ENCODE data around the gene PSPH. TPM values are rescaled to one million over a fixed set of nuclear protein-coding genes. Genes with fewer than 3 reads are reported as not detected.

The PSPH gene
- total and polyA plus RNA-seq, 9 donors = 11.0 to 20.3 (median 17.1) TPM

- Histone ChIP-seq H3K27me3 (ENCODE audit: control insufficient read depth, insufficient read depth, low read length) (no peaks in the 10 kb centered on the region), H3K4me1 (ENCODE audit: control insufficient read depth, insufficient read depth, low read length) (peaks cover 21% of the 10 kb centered on the region), H3K9me3 (replicated peaks; ENCODE audit: control insufficient read depth, low read depth, low read length) (no peaks in the 10 kb centered on the region), H3K27ac (ENCODE audit: low read length) (no peak overlapping the region), H3K36me3 (ENCODE audit: control insufficient read depth, insufficient read depth, low read length) (peaks cover 10% of the 10 kb centered on the region), H3K4me3 (ENCODE audit: low read length) (no peak overlapping the region)
- DNase-seq = no peak
- no CpG with 5 or more reads among the region's 7 CpGs for WGBS (ENCODE audit: insufficient coverage)
Measured at GRCh38 chr7:55973747-55974250, 77.4 kb downstream of the PSPH start.

GRCh38 chr7:55970978-55971377, 80.3 kb downstream of the PSPH start:
- peak; percentile 51 for DNase-seq
- no peaks in the 10 kb centered on the region for H3K9me3 ChIP-seq (replicated peaks; ENCODE audit: control insufficient read depth, low read depth, low read length)
- H3K4me1 ChIP-seq (ENCODE audit: control insufficient read depth, insufficient read depth, low read length) = peaks cover 24% of the 10 kb centered on the region

GRCh38 chr7:55970561-55970960, 80.7 kb downstream of the PSPH start:
- no peaks in the 10 kb centered on the region for H3K27me3 ChIP-seq (ENCODE audit: control insufficient read depth, insufficient read depth, low read length)
- DNase-seq = peak; percentile 53
- H3K4me1 ChIP-seq (ENCODE audit: control insufficient read depth, insufficient read depth, low read length) = peaks cover 28% of the 10 kb centered on the region
- H3K4me3 ChIP-seq (ENCODE audit: low read length) = no peak overlapping the region
- H3K27ac ChIP-seq (ENCODE audit: low read length) = peak overlapping the region; percentile 74
- 92% methylated on average over 6 of the region's 7 CpGs for WGBS (ENCODE audit: insufficient coverage)
- peaks cover 20% of the 10 kb centered on the region for H3K36me3 ChIP-seq (ENCODE audit: control insufficient read depth, insufficient read depth, low read length)
- no peaks in the 10 kb centered on the region for H3K9me3 ChIP-seq (replicated peaks; ENCODE audit: control insufficient read depth, low read depth, low read length)

More at GRCh38 chr7:55970978-55971377, 80.3 kb downstream of the PSPH start:
- peaks cover 20% of the 10 kb centered on the region for H3K36me3 ChIP-seq (ENCODE audit: control insufficient read depth, insufficient read depth, low read length)
- H3K27ac ChIP-seq (ENCODE audit: low read length) = peak overlapping the region; percentile 74
- 100% methylated on average over 1 of the region's 8 CpGs for WGBS (ENCODE audit: insufficient coverage)
- no peak overlapping the region for H3K4me3 ChIP-seq (ENCODE audit: low read length)
- H3K27me3 ChIP-seq (ENCODE audit: control insufficient read depth, insufficient read depth, low read length) = no peaks in the 10 kb centered on the region

- DNase-seq = no peak
- peaks cover 20% of the 10 kb centered on the region for H3K36me3 ChIP-seq (ENCODE audit: control insufficient read depth, insufficient read depth, low read length)
- no peak overlapping the region for H3K4me3 ChIP-seq (ENCODE audit: low read length)
- no peaks in the 10 kb centered on the region for H3K9me3 ChIP-seq (replicated peaks; ENCODE audit: control insufficient read depth, low read depth, low read length)
- 96% methylated on average over 5 of the region's 11 CpGs for WGBS (ENCODE audit: insufficient coverage)
- peak overlapping the region; percentile 47 for H3K27ac ChIP-seq (ENCODE audit: low read length)
- peaks cover 30% of the 10 kb centered on the region for H3K4me1 ChIP-seq (ENCODE audit: control insufficient read depth, insufficient read depth, low read length)
- H3K27me3 ChIP-seq (ENCODE audit: control insufficient read depth, insufficient read depth, low read length) = no peaks in the 10 kb centered on the region
Measured at GRCh38 chr7:55969391-55969790, 81.9 kb downstream of the PSPH start.

- H3K4me1 ChIP-seq (ENCODE audit: control insufficient read depth, insufficient read depth, low read length) = peaks cover 35% of the 10 kb centered on the region
- WGBS (ENCODE audit: insufficient coverage) = 83% methylated on average over 6 of the region's 6 CpGs
- no peak overlapping the region for H3K27ac ChIP-seq (ENCODE audit: low read length)
- no peak for DNase-seq
- H3K4me3 ChIP-seq (ENCODE audit: low read length) = no peak overlapping the region
- peaks cover 20% of the 10 kb centered on the region for H3K36me3 ChIP-seq (ENCODE audit: control insufficient read depth, insufficient read depth, low read length)
- H3K9me3 ChIP-seq (replicated peaks; ENCODE audit: control insufficient read depth, low read depth, low read length) = no peaks in the 10 kb centered on the region
- H3K27me3 ChIP-seq (ENCODE audit: control insufficient read depth, insufficient read depth, low read length) = no peaks in the 10 kb centered on the region
Measured at GRCh38 chr7:55966851-55967250, 84.4 kb downstream of the PSPH start.

GRCh38 chr7:55965805-55966421, 85.3 kb downstream of the PSPH start:
- WGBS (ENCODE audit: insufficient coverage) = 66% methylated on average over 9 of the region's 13 CpGs
- no peaks in the 10 kb centered on the region for H3K9me3 ChIP-seq (replicated peaks; ENCODE audit: control insufficient read depth, low read depth, low read length)
- peak overlapping the region; percentile 20 for H3K27ac ChIP-seq (ENCODE audit: low read length)
- peaks cover 32% of the 10 kb centered on the region for H3K4me1 ChIP-seq (ENCODE audit: control insufficient read depth, insufficient read depth, low read length)
- peaks cover 20% of the 10 kb centered on the region for H3K36me3 ChIP-seq (ENCODE audit: control insufficient read depth, insufficient read depth, low read length)
- no peak overlapping the region for H3K4me3 ChIP-seq (ENCODE audit: low read length)
- no peak for DNase-seq
- no peaks in the 10 kb centered on the region for H3K27me3 ChIP-seq (ENCODE audit: control insufficient read depth, insufficient read depth, low read length)

GRCh38 chr7:55965100-55965470, 86.2 kb downstream of the PSPH start:
- peak overlapping the region; percentile 93 for H3K27ac ChIP-seq (ENCODE audit: low read length)
- peaks cover 25% of the 10 kb centered on the region for H3K4me1 ChIP-seq (ENCODE audit: control insufficient read depth, insufficient read depth, low read length)
- H3K9me3 ChIP-seq (replicated peaks; ENCODE audit: control insufficient read depth, low read depth, low read length) = no peaks in the 10 kb centered on the region
- 2% methylated on average over 7 of the region's 14 CpGs for WGBS (ENCODE audit: insufficient coverage)
- no peak for DNase-seq
- H3K27me3 ChIP-seq (ENCODE audit: control insufficient read depth, insufficient read depth, low read length) = no peaks in the 10 kb centered on the region
- peaks cover 20% of the 10 kb centered on the region for H3K36me3 ChIP-seq (ENCODE audit: control insufficient read depth, insufficient read depth, low read length)
- peak overlapping the region; percentile 71 for H3K4me3 ChIP-seq (ENCODE audit: low read length)

GRCh38 chr7:55964261-55965099, 86.8 kb downstream of the PSPH start, which contains the start of gene NIPSNAP2:
TSS of gene NIPSNAP2 (plus strand) at chr7:55964585. CDS start at chr7:55964610, 25 bp downstream.
- peaks cover 23% of the 10 kb centered on the region for H3K4me1 ChIP-seq (ENCODE audit: control insufficient read depth, insufficient read depth, low read length)
- peaks cover 20% of the 10 kb centered on the region for H3K36me3 ChIP-seq (ENCODE audit: control insufficient read depth, insufficient read depth, low read length)
- peak within 1 kb of the TSS; percentile 93 for H3K27ac ChIP-seq (ENCODE audit: low read length)
- no peaks in the 10 kb centered on the region for H3K27me3 ChIP-seq (ENCODE audit: control insufficient read depth, insufficient read depth, low read length)
- WGBS (ENCODE audit: insufficient coverage) = under 1% methylated on average over 105 of the region's 105 CpGs
- DNase-seq = peak; percentile 84
- peak within 1 kb of the TSS; percentile 71 for H3K4me3 ChIP-seq (ENCODE audit: low read length)
- no peaks in the 10 kb centered on the region for H3K9me3 ChIP-seq (replicated peaks; ENCODE audit: control insufficient read depth, low read depth, low read length)

GRCh38 chr7:55963584-55964168, 87.6 kb downstream of the PSPH start:
- DNase-seq = no peak
- Histone ChIP-seq H3K4me1 (ENCODE audit: control insufficient read depth, insufficient read depth, low read length) (peaks cover 18% of the 10 kb centered on the region), H3K27ac (ENCODE audit: low read length) (peak overlapping the region; percentile 75), H3K36me3 (ENCODE audit: control insufficient read depth, insufficient read depth, low read length) (peaks cover 14% of the 10 kb centered on the region), H3K4me3 (ENCODE audit: low read length) (no peak overlapping the region), H3K27me3 (ENCODE audit: control insufficient read depth, insufficient read depth, low read length) (no peaks in the 10 kb centered on the region), H3K9me3 (replicated peaks; ENCODE audit: control insufficient read depth, low read depth, low read length) (no peaks in the 10 kb centered on the region)
- WGBS (ENCODE audit: insufficient coverage) = 82% methylated on average over 10 of the region's 15 CpGs

- H3K4me1 ChIP-seq (ENCODE audit: control insufficient read depth, insufficient read depth, low read length) = peaks cover 17% of the 10 kb centered on the region
- no peak overlapping the region for H3K27ac ChIP-seq (ENCODE audit: low read length)
- WGBS (ENCODE audit: insufficient coverage) = 65% methylated on average over 2 of the region's 3 CpGs
- no peaks in the 10 kb centered on the region for H3K27me3 ChIP-seq (ENCODE audit: control insufficient read depth, insufficient read depth, low read length)
- H3K4me3 ChIP-seq (ENCODE audit: low read length) = no peak overlapping the region
- no peak for DNase-seq
- no peaks in the 10 kb centered on the region for H3K9me3 ChIP-seq (replicated peaks; ENCODE audit: control insufficient read depth, low read depth, low read length)
- H3K36me3 ChIP-seq (ENCODE audit: control insufficient read depth, insufficient read depth, low read length) = peaks cover 5% of the 10 kb centered on the region
Measured at GRCh38 chr7:55962014-55962413, 89.2 kb downstream of the PSPH start.

Data from muscle of leg (tissue), 11 donors.